Panc1 (cell line): ENCODE measurements around the gene TRABD2B. TPM values are rescaled to one million over a fixed set of nuclear protein-coding genes. Genes with fewer than 3 reads are reported as not detected.

Experiments
- ATAC-seq: fragments of 200-7000 bp; cut with Tn5 transposase; 2 replicates; pipeline ENCODE4 v1.9.1; 2020; ENCODE audit warnings: mild to moderate bottlenecking, moderate library complexity
- BruUV-seq: library from RNA; stranded (reverse); fragments of 400-500 nt; replicated peaks from 2 replicates; lab custom pipeline; 2021; lab: Mats Ljungman, UMichigan
- CTCF ChIA-PET: fragments of 300-600 bp; sonication (Branson Sonifier 250); formaldehyde crosslinking; loops from one replicate; lab custom pipeline; 2022; ENCODE audit warnings: antibody characterized with exemption; lab: Charles Lee
- POLR2A ChIA-PET: fragments of 300-600 bp; sonication (Branson Sonifier 250); formaldehyde crosslinking; loops from one replicate; lab custom pipeline; 2022; ENCODE audit warnings: antibody characterized with exemption; lab: Charles Lee
- DNase-seq: peaks from one replicate; pipeline ENCODE4 v3.0.0-alpha.2; 2010; ENCODE audit warnings: low read depth, low spot score
- H3K27ac ChIP-seq: 2 replicates; pipeline ENCODE4 v1.5.1; 2011; ENCODE audit warnings: mild to moderate bottlenecking, low read length, inconsistent platforms
- H3K27me3 ChIP-seq: fragments of 200-500 bp; sonication (Bioruptor generic); 2 replicates; pipeline ENCODE4 v1.6.0; 2014; ENCODE audit warnings: low read length, inconsistent platforms; ENCODE audit not compliant: control insufficient read depth, insufficient read depth
- H3K36me3 ChIP-seq: fragments of 200-500 bp; sonication (Bioruptor generic); 2 replicates; pipeline ENCODE4 v1.5.1; 2014; ENCODE audit warnings: inconsistent platforms, mild to moderate bottlenecking, low read length, moderate library complexity; ENCODE audit not compliant: control insufficient read depth, insufficient read depth
- H3K4me1 ChIP-seq: 2 replicates; pipeline ENCODE4 v1.5.1; 2011; ENCODE audit warnings: inconsistent platforms, mild to moderate bottlenecking, low read length, moderate library complexity; ENCODE audit not compliant: control insufficient read depth, insufficient read depth
- H3K4me3 ChIP-seq, 2 experiments: 2 replicates each; pipeline ENCODE4 v1.5.1; 2011 to 2012; ENCODE audit warnings: low read depth in 2 of 2, low read length in 2 of 2, mild to moderate bottlenecking in 2 of 2, inconsistent platforms in 1 of 2, moderate library complexity in 1 of 2
- H3K9me3 ChIP-seq: fragments of 200-500 bp; sonication (Bioruptor generic); 2 replicates; pipeline ENCODE4 v1.5.1; 2014; ENCODE audit warnings: low read depth, mild to moderate bottlenecking, inconsistent platforms, low read length, moderate library complexity; ENCODE audit not compliant: control insufficient read depth, insufficient read depth
- CTCF ChIP-seq: fragments of 450-650 bp; IDR thresholded peaks from 2 replicates; pipeline ENCODE4 v1.5.1; 2017; ENCODE audit warnings: mild to moderate bottlenecking
- POLR2AphosphoS5 ChIP-seq: IDR thresholded peaks from 2 replicates; pipeline ENCODE4 v1.6.1; 2012; ENCODE audit warnings: mild to moderate bottlenecking, low read depth, low read length, moderate library complexity
- REST ChIP-seq, 2 experiments: IDR thresholded peaks; 2 replicates each; pipeline ENCODE4 v1.6.1; 2011 to 2012; ENCODE audit warnings: low read depth in 2 of 2, control low read depth in 1 of 2, low read length in 1 of 2, mild to moderate bottlenecking in 1 of 2, moderate library complexity in 1 of 2; ENCODE audit not compliant: insufficient read depth in 1 of 2
- SIN3A ChIP-seq: IDR thresholded peaks from 2 replicates; pipeline ENCODE4 v1.6.1; 2012; ENCODE audit warnings: low read depth, mild to moderate bottlenecking, low read length, moderate library complexity, borderline replicate concordance; ENCODE audit not compliant: insufficient read depth
- TCF7L2 ChIP-seq: IDR thresholded peaks from 2 replicates; pipeline ENCODE4 v1.6.1; 2011; ENCODE audit warnings: mild to moderate bottlenecking, low read depth, low read length, inconsistent platforms
- in situ Hi-C: cut with HindIII; loops from 2 replicates; pipeline ENCODE4 v1.10.0; 2016; ENCODE audit warnings: low sequenced_read_pairs, low pct_unique_long_range_greater_than_20kb
- intact Hi-C: fragments of 100-400 bp; cut with micrococcal nuclease; formaldehyde crosslinking; loops from one replicate; pipeline ENCODE4 v1.10.0; 2022; ENCODE audit not compliant: unreplicated experiment
- total RNA-seq: library from RNA; stranded (reverse); gene quantifications from one replicate; pipeline ENCODE4 v1.2.1, GENCODE V29; 2021; ENCODE audit not compliant: unreplicated experiment

Gene TRABD2B
- total RNA-seq, 1 experiment from 2014 or later, result not detected

GRCh38 chr1:47711848-47712492, 285.2 kb downstream of the TRABD2B start:
- Histone ChIP-seq H3K27me3 (peaks cover 15% of the 10 kb centered on the region), H3K4me3 (no peak overlapping the region), H3K27ac (no peak overlapping the region), H3K9me3 (no peaks in the 10 kb centered on the region), H3K36me3 (no peaks in the 10 kb centered on the region), H3K4me1 (peaks cover 12% of the 10 kb centered on the region)
- in situ Hi-C loops, result no loop called here
- BruUV-seq, result no TSS peak
- ATAC-seq (no peak), DNase-seq (no peak)
- POLR2A ChIA-PET, result no interaction called here
- TF ChIP-seq SIN3A (no peak), TCF7L2 (no peak), REST (IDR thresholded peaks at IDR 0.05; ENCODE audit: insufficient read depth in 1 of 2, low read depth in 2 of 2, low read length in 1 of 2) (no peak), CTCF (no peak), POLR2AphosphoS5 (no peak)
- CTCF ChIA-PET, result interaction anchor here (1.1 to 1.9 kb wide), 2 partner anchors 14 to 276 kb away, joined by 3 to 10 read pairs; no protein-coding TSS in a partner anchor
- intact Hi-C loops, result loop anchor here (2.0 to 5.0 kb wide), 3 partner anchors 185 to 325 kb away; no protein-coding TSS in a partner anchor

- in situ Hi-C loops, result no loop called here
- ATAC-seq (no peak), DNase-seq (no peak)
- no peak overlapping the region for H3K4me3 ChIP-seq
- no peaks in the 10 kb centered on the region for H3K9me3 ChIP-seq
- ChIA-PET POLR2A (no interaction called here), CTCF (interaction anchor here (1.1 to 1.9 kb wide), 2 partner anchors 14 to 275 kb away, joined by 3 to 10 read pairs; no protein-coding TSS in a partner anchor)
- TF ChIP-seq SIN3A (no peak), REST (IDR thresholded peaks at IDR 0.05; ENCODE audit: insufficient read depth in 1 of 2, low read depth in 2 of 2, low read length in 1 of 2) (no peak), POLR2AphosphoS5 (no peak), CTCF (no peak), TCF7L2 (no peak)
- peaks cover 12% of the 10 kb centered on the region for H3K4me1 ChIP-seq
- no peaks in the 10 kb centered on the region for H3K36me3 ChIP-seq
- H3K27me3 ChIP-seq, result peaks cover 9% of the 10 kb centered on the region
- BruUV-seq, result no TSS peak
- intact Hi-C loops, result loop anchor here (2.0 to 5.0 kb wide), 3 partner anchors 184 to 324 kb away; no protein-coding TSS in a partner anchor
- H3K27ac ChIP-seq, result no peak overlapping the region
These were observed 285.9 kb downstream of the TRABD2B start for GRCh38 chr1:47711184-47711847.
